Peyer's patch (tissue), 4 donors: ENCODE data around the gene HMCN1.

Experiments used
- CTCF ChIP-seq, 6 experiments: fragments of 450-650 bp in 4 of 6; fragments of 200-600 bp in 2 of 6; sonication (generic) in 1 of 6; IDR thresholded peaks; one replicate each; pipeline ENCODE4 v1.5.1; 2017 to 2019; ENCODE audit warnings: antibody characterized with exemption in 6 of 6, mild to moderate bottlenecking in 3 of 6, moderate library complexity in 1 of 6
- POLR2A ChIP-seq, 2 donors: fragments of 450-650 bp; IDR thresholded peaks; one replicate each; pipeline ENCODE4 v1.5.1; 2017; ENCODE audit warnings: antibody characterized with exemption in 2 of 2, mild to moderate bottlenecking in 2 of 2, moderate library complexity in 2 of 2

- TF ChIP-seq CTCF (IDR thresholded peaks at IDR 0.05): no peak
- no peak for TF ChIP-seq POLR2A (IDR thresholded peaks at IDR 0.05)
These were observed 160.6 kb downstream of the HMCN1 start for GRCh38 chr1:185894791-185895190.
